ENCODE data around the gene TTLL11.

- TF ChIP-seq CTCF (IDR thresholded peaks at IDR 0.05) = no peak
- no peak for TF ChIP-seq POLR2A (IDR thresholded peaks at IDR 0.05)
Measured at GRCh38 chr9:121925935-121926334, 167.2 kb downstream of the TTLL11 start.
